ENCODE data around the gene DLG4.

DLG4 gene

GRCh38 chr17:7219812-7220592 lies at the start of gene DLG4, which contains the start of gene ACADVL:
DLG4 (minus strand) TSS chr17:7219836.
ACADVL (plus strand) TSS chr17:7219938; CDS start chr17:7219985, 47 bp downstream.
- DNase-seq (ENCODE audit: low read depth in 3 of 3), result peak; percentile 52 to 86 (median 62)

GRCh38 chr17:7266784-7267183 lies 47.1 kb upstream of the DLG4 start:
- no peak for DNase-seq (ENCODE audit: low read depth in 3 of 3)

- DNase-seq (ENCODE audit: low read depth in 3 of 3), result no peak
Observed at GRCh38 chr17:7263801-7264078, 44.1 kb upstream of the DLG4 start.

GRCh38 chr17:7262935-7263800 lies 43.5 kb upstream of the DLG4 start:
- DNase-seq (ENCODE audit: low read depth in 3 of 3), result no peak

DNA sequence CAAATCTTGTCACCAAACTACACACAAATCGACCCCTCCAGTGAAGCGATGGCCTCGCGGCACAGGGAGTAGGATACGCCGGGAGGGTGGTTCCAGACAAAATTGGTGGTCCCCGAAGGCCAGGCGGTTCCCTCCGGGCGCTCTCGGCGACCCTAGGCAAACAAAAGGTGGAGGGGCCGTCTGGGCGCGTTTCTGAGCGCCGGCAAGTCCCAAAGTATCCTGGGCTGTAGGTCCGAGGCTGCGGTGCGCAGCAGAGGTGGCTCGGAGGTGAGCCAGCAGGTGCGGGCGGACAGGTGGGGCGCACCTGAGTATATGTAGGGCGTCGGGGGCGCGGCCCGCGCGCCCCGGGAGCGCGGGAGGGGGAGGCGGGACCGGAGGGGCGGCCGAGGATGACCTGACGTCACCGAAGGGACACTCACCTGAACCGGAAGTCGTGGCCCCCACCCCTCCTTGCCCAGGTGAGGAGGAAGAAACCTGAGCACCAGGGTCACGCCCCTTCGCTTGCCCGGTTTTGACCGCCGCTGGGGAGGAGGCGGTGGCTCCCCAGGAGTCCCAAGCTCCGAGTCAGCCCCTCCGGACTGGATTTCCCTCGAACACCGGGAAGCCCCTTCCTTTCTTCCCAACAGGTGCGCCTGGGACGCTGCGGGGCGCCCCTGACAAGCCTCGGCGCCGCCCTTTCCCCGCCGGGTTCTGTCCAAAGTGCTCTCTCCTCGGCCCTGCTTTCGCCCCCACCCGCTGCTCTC lies 42.7 kb upstream of the DLG4 start, which contains the start of gene CLDN7:
Gene CLDN7, minus strand, starts transcription at position 287 of the 743 bp plus-strand sequence. CDS start 435 bp downstream, outside the sequence.
- DNase-seq (ENCODE audit: low read depth in 3 of 3), result no peak

GRCh38 chr17:7261379-7262191 lies 41.9 kb upstream of the DLG4 start:
- no peak for DNase-seq (ENCODE audit: low read depth in 3 of 3)

DNA sequence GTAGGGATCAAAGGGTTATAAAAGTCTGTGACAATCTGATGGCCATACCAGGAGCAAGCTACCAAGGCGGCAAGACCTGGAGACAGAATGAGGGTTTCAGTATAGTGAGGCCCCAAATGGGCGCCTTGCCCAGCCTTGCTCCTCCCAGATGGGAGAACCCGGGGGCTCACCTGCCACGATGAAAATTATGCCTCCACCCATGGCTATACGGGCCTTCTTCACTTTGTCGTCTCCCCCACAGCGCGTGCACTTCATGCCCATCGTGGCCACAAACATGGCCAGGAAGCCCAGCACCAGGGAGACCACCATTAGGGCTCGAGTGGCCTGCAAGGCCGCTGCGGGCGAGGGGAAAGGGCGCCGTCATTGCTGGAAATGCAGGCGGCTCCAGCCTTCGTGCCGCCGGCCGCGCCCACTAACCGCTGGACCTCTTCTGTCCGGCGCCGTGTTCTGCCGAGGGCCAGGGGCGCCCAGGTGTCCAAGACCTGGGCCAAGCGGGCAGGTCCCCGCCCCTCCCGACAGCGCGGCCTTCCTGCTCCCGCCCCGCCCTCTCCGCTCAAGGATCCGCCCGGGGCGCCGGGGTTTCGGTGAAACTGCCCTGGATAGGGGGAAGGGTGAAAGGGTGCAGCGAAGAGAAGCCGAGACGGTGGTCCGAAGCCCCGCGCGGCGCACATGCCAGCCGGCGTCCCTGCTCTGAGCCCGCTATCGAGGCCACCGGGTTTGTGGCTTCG lies 41.2 kb upstream of the DLG4 start:
- DNase-seq (ENCODE audit: low read depth in 3 of 3), result no peak

GRCh38 chr17:7260151-7260550 lies 40.5 kb upstream of the DLG4 start:
- no peak for DNase-seq (ENCODE audit: low read depth in 3 of 3)

DNA sequence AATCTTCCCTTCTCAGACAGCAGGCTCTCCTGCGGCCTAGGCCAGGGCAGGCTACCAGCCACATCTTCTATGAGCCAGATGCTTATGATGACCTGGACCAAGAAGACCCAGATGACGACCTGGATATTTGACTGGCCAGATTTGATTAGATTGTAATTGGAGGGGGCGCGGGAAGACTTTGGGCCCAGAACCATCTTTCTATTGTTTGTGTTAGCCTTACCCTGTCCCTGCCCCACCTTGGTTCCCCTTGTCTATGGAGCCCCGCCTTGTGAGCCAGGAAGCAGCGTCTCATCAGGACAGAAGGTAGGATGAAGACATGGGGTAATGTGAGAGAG lies 39.9 kb upstream of the DLG4 start:
- DNase-seq (ENCODE audit: low read depth in 3 of 3), result no peak

DNA sequence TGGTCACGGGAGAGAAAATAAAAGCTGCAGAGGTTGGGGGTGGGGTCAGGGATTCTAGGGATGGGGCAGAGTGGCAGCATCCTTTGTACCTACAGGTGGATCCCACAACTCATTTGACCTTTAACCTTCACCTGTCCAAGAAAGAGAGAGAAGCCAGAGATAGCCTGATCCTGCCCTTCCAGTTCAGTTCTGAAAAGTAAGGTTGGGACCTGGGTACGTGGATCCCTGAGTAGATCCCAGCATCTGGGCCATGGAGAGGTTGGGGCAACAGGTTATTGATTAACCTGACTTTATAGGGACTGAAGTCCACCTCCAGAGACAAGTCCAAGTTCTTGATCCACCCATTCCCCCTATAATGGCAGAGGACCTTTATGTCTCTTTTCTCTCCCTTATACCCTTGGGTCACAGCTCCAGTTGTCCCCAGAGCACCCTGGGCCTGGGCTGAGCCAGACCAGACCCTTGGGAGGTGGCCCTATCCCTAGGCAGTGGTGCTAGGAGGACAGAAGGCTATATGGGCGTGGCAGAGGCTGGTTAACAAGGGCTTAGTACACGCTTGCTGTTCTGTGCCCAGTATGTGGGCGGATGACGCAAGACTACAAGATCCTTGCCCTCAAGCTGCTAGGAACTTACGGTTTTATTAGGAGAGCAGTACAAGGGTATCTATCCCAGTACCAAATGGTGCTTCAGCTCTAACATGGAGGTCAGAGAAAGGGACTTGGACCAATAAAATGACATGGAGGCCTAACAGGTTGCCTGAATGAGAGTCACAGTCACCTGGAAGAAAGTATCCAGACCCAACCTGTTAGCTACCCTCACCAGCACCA lies 39.3 kb upstream of the DLG4 start:
- no peak for DNase-seq (ENCODE audit: low read depth in 3 of 3)

DNA sequence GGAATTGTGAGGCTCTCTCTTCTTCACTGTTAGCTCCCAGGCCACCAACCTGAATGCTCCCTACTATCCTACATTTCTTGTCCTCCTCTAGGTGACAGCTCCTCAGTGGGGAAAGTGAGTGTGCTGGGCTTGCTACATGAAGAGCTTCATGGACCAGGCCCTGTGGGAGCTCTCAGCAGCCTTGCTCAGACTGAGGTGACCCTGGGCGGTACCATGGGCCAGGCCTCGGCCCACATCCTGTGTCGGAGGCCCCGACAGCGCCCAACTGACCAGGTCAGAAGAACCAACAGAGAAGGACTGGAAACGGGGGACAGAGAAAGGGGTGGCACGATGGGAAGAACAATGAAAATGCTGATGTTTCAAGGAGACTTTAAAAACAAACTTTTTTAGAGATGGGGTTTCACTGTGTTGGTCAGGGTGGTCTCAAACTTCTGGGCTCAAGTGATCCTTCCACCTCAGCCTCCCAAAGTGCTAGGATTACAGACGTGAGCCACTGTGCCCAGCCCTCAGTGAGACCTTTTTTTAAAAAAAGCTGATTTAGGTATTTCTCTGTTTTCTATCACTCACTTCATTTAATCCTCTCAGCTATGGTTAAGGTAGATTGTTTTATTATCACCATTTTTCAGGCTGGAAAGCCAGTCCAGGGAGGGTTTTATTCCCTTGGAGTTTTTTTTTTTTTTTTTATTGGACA lies 37.3 kb upstream of the DLG4 start:
- no peak for DNase-seq (ENCODE audit: low read depth in 3 of 3)

GRCh38 chr17:7254511-7254910 lies 34.9 kb upstream of the DLG4 start:
- DNase-seq (ENCODE audit: low read depth in 3 of 3), result no peak

GRCh38 chr17:7253082-7253481 lies 33.4 kb upstream of the DLG4 start:
- DNase-seq (ENCODE audit: low read depth in 3 of 3), result no peak

GRCh38 chr17:7252176-7253043 lies 32.8 kb upstream of the DLG4 start, which contains the start of gene ELP5:
ELP5 (plus strand) TSS chr17:7252215; CDS start chr17:7252551, 336 bp downstream.
- peak; percentile 70 to 91 (median 82) for DNase-seq (ENCODE audit: low read depth in 3 of 3)

- DNase-seq (ENCODE audit: low read depth in 3 of 3), result peak; percentile 96 to 99 (median 98)
Observed at GRCh38 chr17:7251661-7252175, 32.1 kb upstream of the DLG4 start, which contains the start of gene CTDNEP1. CTDNEP1 (minus strand) TSS chr17:7251734; CDS start chr17:7251296, 438 bp downstream.

GRCh38 chr17:7250695-7251627 lies 31.3 kb upstream of the DLG4 start:
- no peak for DNase-seq (ENCODE audit: low read depth in 3 of 3)

- no peak for DNase-seq (ENCODE audit: low read depth in 3 of 3)
Observed at GRCh38 chr17:7249830-7250229, 30.2 kb upstream of the DLG4 start.
